GM18951 (cell line): Measurements from ENCODE around the gene METTL24.
"Not testable (repeated sequence)": the region's sequence is repeated elsewhere in the genome, so short reads cannot be mapped to it uniquely, and the experiment has no call there.

ENCODE experiments used
- POLR2A ChIP-seq: IDR thresholded peaks from 4 replicates; pipeline ENCODE4 v1.6.1; 2011; ENCODE audit warnings: mild to moderate bottlenecking; ENCODE audit not compliant: insufficient read length, insufficient read depth; ENCODE audit errors: extremely low read depth
- in situ Hi-C: fragments of 300-500 bp; cut with MboI; formaldehyde crosslinking; loops from one replicate; pipeline ENCODE4 v1.12.0; 2022; ENCODE audit warnings: low sequenced_read_pairs, mixed read lengths, inconsistent platforms; ENCODE audit not compliant: unreplicated experiment

METTL24 gene

GRCh38 chr6:110239526-110240274, 118.4 kb downstream of the METTL24 start:
- in situ Hi-C loops = no loop called here
- no peak for TF ChIP-seq POLR2A

GRCh38 chr6:110236007-110236406, 122.1 kb downstream of the METTL24 start:
- in situ Hi-C loops = not testable (repeated sequence)

- in situ Hi-C loops = no loop called here
- TF ChIP-seq POLR2A = no peak
Measured at GRCh38 chr6:110233770-110234374, 124.3 kb downstream of the METTL24 start.

GRCh38 chr6:110232450-110232849, 125.7 kb downstream of the METTL24 start:
- in situ Hi-C loops = no loop called here
- no peak for TF ChIP-seq POLR2A

- no peak for TF ChIP-seq POLR2A
- in situ Hi-C loops = no loop called here
Measured at GRCh38 chr6:110226261-110226660, 131.9 kb downstream of the METTL24 start.

- in situ Hi-C loops = no loop called here
- no peak for TF ChIP-seq POLR2A
Measured at GRCh38 chr6:110221738-110222137, 136.4 kb downstream of the METTL24 start.

- no peak for TF ChIP-seq POLR2A
- in situ Hi-C loops = no loop called here
Measured at GRCh38 chr6:110217266-110217665, 140.9 kb downstream of the METTL24 start.

- TF ChIP-seq POLR2A = no peak
- in situ Hi-C loops = no loop called here
Measured at GRCh38 chr6:110216140-110216539, 142.0 kb downstream of the METTL24 start.

GRCh38 chr6:110214338-110214737, 143.8 kb downstream of the METTL24 start:
- in situ Hi-C loops = no loop called here
- TF ChIP-seq POLR2A = no peak

- in situ Hi-C loops = no loop called here
- no peak for TF ChIP-seq POLR2A
Measured at GRCh38 chr6:110211753-110212152, 146.4 kb downstream of the METTL24 start.

- TF ChIP-seq POLR2A = no peak
- in situ Hi-C loops = no loop called here
Measured at GRCh38 chr6:110207652-110208051, 150.5 kb downstream of the METTL24 start.

- no peak for TF ChIP-seq POLR2A
- in situ Hi-C loops = no loop called here
Measured at GRCh38 chr6:110201151-110201884, 156.8 kb downstream of the METTL24 start.

- in situ Hi-C loops = no loop called here
Measured at GRCh38 chr6:110198561-110198960, 159.6 kb downstream of the METTL24 start.

GRCh38 chr6:110196874-110197273, 161.3 kb downstream of the METTL24 start:
- in situ Hi-C loops = no loop called here
- TF ChIP-seq POLR2A = no peak

More at GRCh38 chr6:110198561-110198960, 159.6 kb downstream of the METTL24 start:
- TF ChIP-seq POLR2A = no peak
